Keratinocyte (primary cell): ENCODE measurements around the gene MYOC. TPM values are rescaled to one million over a fixed set of nuclear protein-coding genes. Genes with fewer than 3 reads are reported as not detected.

Experiments used
- DNase-seq: peaks from one replicate; pipeline ENCODE4 v3.0.0-alpha.2; 2011; ENCODE audit warnings: low read depth, missing footprints, low spot score
- FAIRE-seq: peaks from 2 replicates; lab custom pipeline; 2011; peaks lifted over from hg19 to GRCh38; lab: Jason Lieb, UNC
- H2AFZ ChIP-seq: 2 replicates; pipeline ENCODE4 v1.6.0; 2012; ENCODE audit warnings: low read length, control low read depth, inconsistent platforms; ENCODE audit not compliant: control insufficient read depth
- H3K27ac ChIP-seq: 2 replicates; pipeline ENCODE4 v1.5.1; 2011; ENCODE audit warnings: low read length; ENCODE audit not compliant: control insufficient read depth, insufficient read depth
- H3K27me3 ChIP-seq: 3 replicates; pipeline ENCODE4 v1.6.0; 2011; ENCODE audit warnings: low read length; ENCODE audit not compliant: control insufficient read depth, insufficient read depth; ENCODE audit errors: extremely low read depth
- H3K36me3 ChIP-seq, 2 experiments: 2 replicates in 1 of 2; 3 replicates in 1 of 2; pipeline ENCODE4 v1.5.1; 2011; ENCODE audit warnings: low read length in 2 of 2, mild to moderate bottlenecking in 1 of 2; ENCODE audit not compliant: control insufficient read depth in 2 of 2, insufficient read depth in 2 of 2; ENCODE audit errors: extremely low read depth in 1 of 2
- H3K4me1 ChIP-seq: 3 replicates; pipeline ENCODE4 v1.5.1; 2011; ENCODE audit warnings: low read length; ENCODE audit not compliant: control insufficient read depth, insufficient read depth; ENCODE audit errors: extremely low read depth
- H3K4me2 ChIP-seq: 3 replicates; pipeline ENCODE4 v1.6.0; 2011; ENCODE audit warnings: low read depth, low read length; ENCODE audit not compliant: control insufficient read depth, insufficient read depth; ENCODE audit errors: extremely low read depth
- H3K4me3 ChIP-seq, 3 experiments: fragments of 200-600 bp in 1 of 3; sonication (generic) in 1 of 3; 2 replicates in 2 of 3; 3 replicates in 1 of 3; pipeline ENCODE4 v1.5.1; 2011 to 2016; ENCODE audit warnings: low read length in 3 of 3, mild to moderate bottlenecking in 3 of 3, control low read depth in 2 of 3, inconsistent platforms in 1 of 3, low read depth in 1 of 3, mixed read lengths in 1 of 3, mixed run types in 1 of 3, moderate library complexity in 1 of 3; ENCODE audit not compliant: control insufficient read depth in 2 of 3, insufficient read depth in 2 of 3; ENCODE audit errors: extremely low read depth in 1 of 3
- H3K79me2 ChIP-seq: 2 replicates; pipeline ENCODE4 v1.6.0; 2012; ENCODE audit warnings: low read length; ENCODE audit not compliant: control insufficient read depth, insufficient read depth
- H3K9ac ChIP-seq: 3 replicates; pipeline ENCODE4 v1.6.0; 2011; ENCODE audit warnings: low read length; ENCODE audit not compliant: control insufficient read depth, insufficient read depth; ENCODE audit errors: extremely low read depth
- H3K9me1 ChIP-seq: 3 replicates; pipeline ENCODE4 v1.6.0; 2011; ENCODE audit warnings: low read length; ENCODE audit not compliant: control insufficient read depth, insufficient read depth; ENCODE audit errors: extremely low read depth
- H3K9me3 ChIP-seq: 2 replicates; pipeline ENCODE4 v1.5.1; 2012; ENCODE audit warnings: low read depth, low read length; ENCODE audit not compliant: control insufficient read depth
- H4K20me1 ChIP-seq: 3 replicates; pipeline ENCODE4 v1.6.0; 2011; ENCODE audit warnings: low read length; ENCODE audit not compliant: control insufficient read depth, insufficient read depth; ENCODE audit errors: extremely low read depth
- CTCF ChIP-seq, 3 experiments: IDR thresholded peaks in 1 of 3; conservative IDR thresholded peaks in 1 of 3; optimal IDR thresholded peaks in 1 of 3; 2 replicates in 2 of 3; 3 replicates in 1 of 3; pipeline versions ENCODE3 to v1.5.1; 2011; ENCODE audit warnings: low read length in 3 of 3, mild to moderate bottlenecking in 3 of 3, moderate library complexity in 2 of 3, control low read depth in 1 of 3, inconsistent platforms in 1 of 3; ENCODE audit not compliant: insufficient read depth in 2 of 3; ENCODE audit errors: extremely low read depth in 1 of 3
- EZH2 ChIP-seq: IDR thresholded peaks from one replicate; pipeline ENCODE4 v1.6.1; 2012; ENCODE audit warnings: inconsistent platforms, mild to moderate bottlenecking, low read length, moderate library complexity
- dilution Hi-C: fragments of 300-500 bp; cut with MboI; formaldehyde crosslinking; loops from one replicate; pipeline ENCODE4 v1.7.0; 2020; ENCODE audit warnings: low sequenced_read_pairs; ENCODE audit not compliant: extremely low pct_ligation_motif_present
- polyA plus RNA-seq, 5 experiments: library from polyadenylated mRNA; depleted of rRNA in 3 of 5; stranded (reverse) in 3 of 5; stranded (forward) in 1 of 5; unstranded in 1 of 5; fragments of >200 nt; gene quantifications; 1 replicate in 1 of 5; 2 replicates in 3 of 5; 3 replicates in 1 of 5; pipeline versions ENCODE4 v1.2.1 to v1.2.3, GENCODE V29; 2011 to 2012; ENCODE audit warnings: missing spikeins in 2 of 5, low read depth in 1 of 5, low replicate concordance in 1 of 5

The MYOC gene
- polyA plus RNA-seq, 1 donor (not counting 4 experiments of a cell fraction or from before 2014, with no cell fraction given), result not detected

- no peaks in the 10 kb centered on the region for H3K9me1 ChIP-seq
- no peak overlapping the region for H2AFZ ChIP-seq
- no peak overlapping the region for H3K9ac ChIP-seq
- no peaks in the 10 kb centered on the region for H3K9me3 ChIP-seq
- H3K27me3 ChIP-seq, result no peaks in the 10 kb centered on the region
- H3K36me3 ChIP-seq, result no peaks in the 10 kb centered on the region
- H4K20me1 ChIP-seq, result no peaks in the 10 kb centered on the region
- dilution Hi-C loops, result loop anchor here (25.0 kb wide), 1 partner anchor 349 kb away; no protein-coding TSS in a partner anchor
- no peak overlapping the region for H3K4me3 ChIP-seq
- DNase-seq, result no peak
- H3K27ac ChIP-seq, result no peak overlapping the region
- no peak overlapping the region for H3K4me2 ChIP-seq
- TF ChIP-seq EZH2, result no peak
- TF ChIP-seq CTCF (optimal IDR thresholded peaks at IDR 0.05 in 1 of 3, IDR thresholded peaks at IDR 0.05 in 1 of 3, conservative IDR thresholded peaks at IDR 0.05 in 1 of 3; ENCODE audit: extremely low read depth in 1 of 3, insufficient read depth in 2 of 3, low read length in 3 of 3), result no peak
- no peaks in the 10 kb centered on the region for H3K79me2 ChIP-seq
- H3K4me1 ChIP-seq, result no peaks in the 10 kb centered on the region
- no peak for FAIRE-seq
These were observed 14.4 kb downstream of the MYOC start for GRCh38 chr1:171637928-171638576.

- no peaks in the 10 kb centered on the region for H3K79me2 ChIP-seq
- H3K9me3 ChIP-seq, result no peaks in the 10 kb centered on the region
- no peak overlapping the region for H3K9ac ChIP-seq
- TF ChIP-seq CTCF (optimal IDR thresholded peaks at IDR 0.05 in 1 of 3, IDR thresholded peaks at IDR 0.05 in 1 of 3, conservative IDR thresholded peaks at IDR 0.05 in 1 of 3; ENCODE audit: extremely low read depth in 1 of 3, insufficient read depth in 2 of 3, low read length in 3 of 3), result no peak
- TF ChIP-seq EZH2, result no peak
- DNase-seq (no peak), FAIRE-seq (no peak)
- dilution Hi-C loops, result loop anchor here (25.0 kb wide), 1 partner anchor 351 kb away; no protein-coding TSS in a partner anchor
- H3K4me1 ChIP-seq, result no peaks in the 10 kb centered on the region
- H3K9me1 ChIP-seq, result no peaks in the 10 kb centered on the region
- no peak overlapping the region for H2AFZ ChIP-seq
- no peak overlapping the region for H3K27ac ChIP-seq
- no peaks in the 10 kb centered on the region for H3K27me3 ChIP-seq
- no peaks in the 10 kb centered on the region for H4K20me1 ChIP-seq
- H3K36me3 ChIP-seq, result no peaks in the 10 kb centered on the region
- no peak overlapping the region for H3K4me2 ChIP-seq
- H3K4me3 ChIP-seq, result no peak overlapping the region
These were observed 16.3 kb downstream of the MYOC start for GRCh38 chr1:171636141-171636540.
